GM10266 (cell line): ENCODE data around the gene SLC41A3.

Source experiments
- DNase-seq: peaks from one replicate; pipeline ENCODE4 v3.0.0; 2012; ENCODE audit errors: extremely low spot score
- CTCF ChIP-seq: IDR thresholded peaks from 2 replicates; pipeline ENCODE4 v1.5.1; 2012; ENCODE audit warnings: mild to moderate bottlenecking, low read depth; ENCODE audit not compliant: control insufficient read depth, insufficient read depth; ENCODE audit errors: missing control alignments

The SLC41A3 gene

GRCh38 chr3:126113733-126114442 is 30.0 kb upstream of the SLC41A3 start:
- DNase-seq = no peak
- no peak for TF ChIP-seq CTCF

- TF ChIP-seq CTCF = no peak
- DNase-seq = no peak
These were observed 29.3 kb upstream of the SLC41A3 start for GRCh38 chr3:126113238-126113555.

- TF ChIP-seq CTCF = no peak
- no peak for DNase-seq
These were observed 28.8 kb upstream of the SLC41A3 start for GRCh38 chr3:126112531-126113237.

GRCh38 chr3:126111566-126112475 is 27.9 kb upstream of the SLC41A3 start:
- no peak for TF ChIP-seq CTCF
- no peak for DNase-seq

GRCh38 chr3:126111126-126111551 is 27.2 kb upstream of the SLC41A3 start:
- DNase-seq = no peak
- TF ChIP-seq CTCF = no peak

GRCh38 chr3:126110431-126111125 is 26.7 kb upstream of the SLC41A3 start:
- DNase-seq = no peak

More at GRCh38 chr3:126110431-126111125, 26.7 kb upstream of the SLC41A3 start:
- no peak for TF ChIP-seq CTCF
